GM10847 (cell line): ENCODE results near the gene SERHL2.

Experiments
- POLR2A ChIP-seq: IDR thresholded peaks from 2 replicates; pipeline ENCODE4 v1.6.1; 2011; ENCODE audit not compliant: insufficient read length; ENCODE audit errors: extremely low read depth

SERHL2 gene

GRCh38 chr22:42549331-42550060, 4.3 kb upstream of the SERHL2 start:
- no peak for TF ChIP-seq POLR2A

- no peak for TF ChIP-seq POLR2A
Measured at GRCh38 chr22:42560381-42560780, 6.6 kb downstream of the SERHL2 start.

GRCh38 chr22:42560781-42561180, 7.0 kb downstream of the SERHL2 start:
- TF ChIP-seq POLR2A, result no peak

GRCh38 chr22:42561856-42562255, 8.1 kb downstream of the SERHL2 start:
- TF ChIP-seq POLR2A, result no peak

GRCh38 chr22:42562279-42562678, 8.5 kb downstream of the SERHL2 start:
- TF ChIP-seq POLR2A, result no peak

GRCh38 chr22:42562684-42563083, 8.9 kb downstream of the SERHL2 start:
- no peak for TF ChIP-seq POLR2A

- no peak for TF ChIP-seq POLR2A
Measured at GRCh38 chr22:42564699-42565098, 10.9 kb downstream of the SERHL2 start.

- no peak for TF ChIP-seq POLR2A
Measured at GRCh38 chr22:42565956-42566355, 12.2 kb downstream of the SERHL2 start.

- TF ChIP-seq POLR2A, result no peak
Measured at GRCh38 chr22:42577623-42578240, 24.0 kb downstream of the SERHL2 start.

GRCh38 chr22:42581762-42582716, 28.3 kb downstream of the SERHL2 start:
- peak; percentile 70 for TF ChIP-seq POLR2A

GRCh38 chr22:42582987-42583386, 29.2 kb downstream of the SERHL2 start:
- TF ChIP-seq POLR2A, result no peak

GRCh38 chr22:42584364-42584940, 30.7 kb downstream of the SERHL2 start:
- no peak for TF ChIP-seq POLR2A

GRCh38 chr22:42585096-42585495, 31.3 kb downstream of the SERHL2 start:
- no peak for TF ChIP-seq POLR2A

GRCh38 chr22:42586381-42586780, 32.6 kb downstream of the SERHL2 start:
- TF ChIP-seq POLR2A, result no peak

- TF ChIP-seq POLR2A, result no peak
Measured at GRCh38 chr22:42587588-42588175, 33.9 kb downstream of the SERHL2 start.
